SK-N-SH treated with all-trans-retinoic acid at 6 μM for 48 hours (cell line): ENCODE data around the gene ADCY1.

ENCODE experiments used
- CREB5 ChIP-seq: fragments of 250-450 bp; sonication (Bioruptor Pico); IDR thresholded peaks from 2 replicates; pipeline ENCODE4 v1.5.1; 2020; ENCODE audit warnings: low read depth, mild to moderate bottlenecking, moderate library complexity
- GLIS3 ChIP-seq: fragments of 250-450 bp; sonication (Bioruptor Pico); IDR thresholded peaks from 2 replicates; pipeline ENCODE4 v1.5.0; 2020; ENCODE audit warnings: mild to moderate bottlenecking, moderate library complexity
- ISL1 ChIP-seq: fragments of 250-450 bp; sonication (Bioruptor Pico); IDR thresholded peaks from 2 replicates; pipeline ENCODE4 v2.1.2; 2022; ENCODE audit warnings: mild to moderate bottlenecking, moderate library complexity
- OSR1 ChIP-seq: fragments of 250-450 bp; sonication (Bioruptor Pico); IDR thresholded peaks from 2 replicates; pipeline ENCODE4 v1.8.0; 2022; ENCODE audit warnings: moderate library complexity, mild to moderate bottlenecking, inconsistent platforms
- PATZ1 ChIP-seq: fragments of 250-450 bp; sonication (Bioruptor Pico); IDR thresholded peaks from 2 replicates; pipeline ENCODE4 v1.8.0; 2020; ENCODE audit warnings: mild to moderate bottlenecking, moderate library complexity, borderline replicate concordance
- PPARA ChIP-seq: fragments of 250-450 bp; sonication (Bioruptor Pico); IDR thresholded peaks from 2 replicates; pipeline ENCODE4 v1.5.0; 2020; ENCODE audit warnings: mild to moderate bottlenecking, borderline replicate concordance
- RARB ChIP-seq: fragments of 250-450 bp; sonication (Bioruptor Pico); IDR thresholded peaks from 2 replicates; pipeline ENCODE4 v1.8.0; 2021; ENCODE audit warnings: mild to moderate bottlenecking, moderate library complexity
- SNAI2 ChIP-seq: fragments of 250-450 bp; sonication (Bioruptor Pico); IDR thresholded peaks from 2 replicates; pipeline ENCODE4 v1.5.0; 2020; ENCODE audit warnings: mild to moderate bottlenecking, moderate library complexity

- no peak for TF ChIP-seq SNAI2 (CRISPR knock-in tag)
- no peak for TF ChIP-seq ISL1
- no peak for TF ChIP-seq PPARA (CRISPR knock-in tag)
- no peak for TF ChIP-seq RARB (CRISPR knock-in tag)
- TF ChIP-seq OSR1 (CRISPR knock-in tag): no peak
- TF ChIP-seq GLIS3 (CRISPR knock-in tag): no peak
- no peak for TF ChIP-seq PATZ1
- no peak for TF ChIP-seq CREB5 (CRISPR knock-in tag)
Observed at GRCh38 chr7:45689011-45689796, 115.0 kb downstream of the ADCY1 start.
